ENCODE data around the gene PFDN6.
A peak's percentile ranks its signal among the peaks of the same experiment; 100 is the strongest.
"Not testable (repeated sequence)": the region's sequence is repeated elsewhere in the genome, so short reads cannot be mapped to it uniquely, and the experiment has no call there.

The PFDN6 gene

GRCh38 chr6:33288921-33289783 is at the start of gene PFDN6, which contains the start of gene WDR46:
Gene PFDN6 (plus strand): TSS chr6:33289601. CDS start chr6:33289857, 256 bp downstream.
Gene WDR46 (minus strand): TSS chr6:33289239. CDS start chr6:33289170, 69 bp downstream.
- DNase-seq (ENCODE audit: low spot score): peak; percentile 94

GRCh38 chr6:33241968-33242367 is 47.4 kb upstream of the PFDN6 start:
- no peak for DNase-seq (ENCODE audit: low spot score)

GRCh38 chr6:33243476-33243875 is 45.9 kb upstream of the PFDN6 start:
- no peak for DNase-seq (ENCODE audit: low spot score)

- peak; percentile 90 for DNase-seq (ENCODE audit: low spot score)
Measured at GRCh38 chr6:33247977-33248642, 41.3 kb upstream of the PFDN6 start.

GRCh38 chr6:33248643-33248931 is 40.8 kb upstream of the PFDN6 start:
- peak; percentile 72 for DNase-seq (ENCODE audit: low spot score)

GRCh38 chr6:33248932-33249731 is 40.3 kb upstream of the PFDN6 start:
- DNase-seq (ENCODE audit: low spot score): peak; percentile 100

- DNase-seq (ENCODE audit: low spot score): peak; percentile 90
Measured at GRCh38 chr6:33249732-33250630, 39.4 kb upstream of the PFDN6 start.

GRCh38 chr6:33250731-33251130 is 38.7 kb upstream of the PFDN6 start:
- DNase-seq (ENCODE audit: low spot score): no peak

GRCh38 chr6:33251395-33252012 is 37.9 kb upstream of the PFDN6 start:
- DNase-seq (ENCODE audit: low spot score): no peak

GRCh38 chr6:33252759-33253158 is 36.6 kb upstream of the PFDN6 start:
- peak; percentile 36 for DNase-seq (ENCODE audit: low spot score)

GRCh38 chr6:33254591-33254990 is 34.8 kb upstream of the PFDN6 start:
- DNase-seq (ENCODE audit: low spot score): no peak

GRCh38 chr6:33259032-33259431 is 30.4 kb upstream of the PFDN6 start:
- no peak for DNase-seq (ENCODE audit: low spot score)

GRCh38 chr6:33262490-33262889 is 26.9 kb upstream of the PFDN6 start:
- DNase-seq (ENCODE audit: low spot score): not testable (repeated sequence)

- DNase-seq (ENCODE audit: low spot score): no peak
Measured at GRCh38 chr6:33264015-33264414, 25.4 kb upstream of the PFDN6 start.

- peak; percentile 67 for DNase-seq (ENCODE audit: low spot score)
Measured at GRCh38 chr6:33271117-33271467, 18.3 kb upstream of the PFDN6 start.

GRCh38 chr6:33271468-33272274 is 17.7 kb upstream of the PFDN6 start, which contains the start of the genes RPS18 and VPS52:
Gene RPS18 (plus strand): TSS chr6:33272075. CDS start chr6:33272120, 45 bp downstream.
Gene VPS52 (minus strand): TSS chr6:33271876. CDS start chr6:33271675, 201 bp downstream.
- DNase-seq (ENCODE audit: low spot score): peak; percentile 98

GRCh38 chr6:33272275-33273128 is 16.9 kb upstream of the PFDN6 start:
- DNase-seq (ENCODE audit: low spot score): no peak

GRCh38 chr6:33273129-33273923 is 16.1 kb upstream of the PFDN6 start:
- peak; percentile 40 for DNase-seq (ENCODE audit: low spot score)
